ENCODE data around the gene USH2A. TPM values are rescaled to one million over a fixed set of nuclear protein-coding genes. Genes with fewer than 3 reads are reported as not detected.

The USH2A gene
- total RNA-seq, 2 donors from 2014 or later: 0.62 to 3.1 TPM

- Histone ChIP-seq H3K9me3 (ENCODE audit: control insufficient read depth, low read length) (no peaks in the 10 kb centered on the region), H3K4me1 (ENCODE audit: control insufficient read depth, insufficient read depth, low read length) (no peaks in the 10 kb centered on the region), H3K9ac (ENCODE audit: extremely low read depth, low read length, poor library complexity, severe bottlenecking) (no peak overlapping the region), H3K27ac (ENCODE audit: low read depth, low read length) (no peak overlapping the region), H3K4me3 (ENCODE audit: low read length) (no peak overlapping the region), H3K27me3 (ENCODE audit: control insufficient read depth, insufficient read depth, low read length, poor library complexity, severe bottlenecking) (no peaks in the 10 kb centered on the region), H3K36me3 (ENCODE audit: control insufficient read depth, insufficient read depth, low read length) (no peaks in the 10 kb centered on the region)
- Mint-ChIP-seq H3K9me3 (no peaks in the 10 kb centered on the region), H3K36me3 (ENCODE audit: low read depth) (no peaks in the 10 kb centered on the region), H3K27ac (no peak overlapping the region), H3K27me3 (ENCODE audit: insufficient read depth) (no peaks in the 10 kb centered on the region), H3K4me3 (no peak overlapping the region), H3K4me1 (no peaks in the 10 kb centered on the region)
- no peak for DNase-seq
- 88% methylated on average over 1 of the region's 1 CpG; no CpG with 5 or more reads in 1 of the 2 experiments for WGBS, 2 experiments (ENCODE audit: insufficient coverage in 1 of 2, insufficient read length in 1 of 2)
- TF ChIP-seq CTCF (conservative IDR thresholded peaks at IDR 0.05): no peak
Measured at GRCh38 chr1:215748431-215748830, 674.8 kb downstream of the USH2A start.

DNA sequence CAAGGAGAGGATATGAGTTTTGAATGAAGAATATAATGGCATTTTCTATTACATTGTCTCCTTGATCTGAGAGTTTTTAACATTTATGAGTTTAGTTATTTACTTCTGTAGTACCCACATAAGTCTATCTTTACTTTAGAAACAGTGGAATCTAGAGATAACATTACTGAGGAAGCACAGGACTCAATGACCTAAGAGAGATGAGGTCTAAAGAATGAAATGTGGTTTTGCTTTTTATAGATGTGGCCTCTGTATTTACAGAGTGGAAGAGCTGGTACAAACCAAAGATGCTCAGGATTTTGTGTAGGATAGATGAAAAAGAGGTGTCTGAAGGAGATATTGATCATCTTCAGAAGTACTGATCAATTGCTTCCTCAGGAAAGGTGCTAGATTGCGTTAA lies 678.8 kb downstream of the USH2A start:
- no peak overlapping the region for H3K4me3 Mint-ChIP-seq
- no peaks in the 10 kb centered on the region for H3K36me3 ChIP-seq (ENCODE audit: control insufficient read depth, insufficient read depth, low read length)
- no peaks in the 10 kb centered on the region for H3K27me3 ChIP-seq (ENCODE audit: control insufficient read depth, insufficient read depth, low read length, poor library complexity, severe bottlenecking)
- H3K27ac Mint-ChIP-seq: no peak overlapping the region
- TF ChIP-seq CTCF (conservative IDR thresholded peaks at IDR 0.05): no peak
- no peaks in the 10 kb centered on the region for H3K4me1 Mint-ChIP-seq
- H3K9ac ChIP-seq (ENCODE audit: extremely low read depth, low read length, poor library complexity, severe bottlenecking): no peak overlapping the region
- H3K27me3 Mint-ChIP-seq (ENCODE audit: insufficient read depth): no peaks in the 10 kb centered on the region
- no peak overlapping the region for H3K27ac ChIP-seq (ENCODE audit: low read depth, low read length)
- no peaks in the 10 kb centered on the region for H3K4me1 ChIP-seq (ENCODE audit: control insufficient read depth, insufficient read depth, low read length)
- no peak overlapping the region for H3K4me3 ChIP-seq (ENCODE audit: low read length)
- H3K9me3 Mint-ChIP-seq: no peaks in the 10 kb centered on the region
- DNase-seq: no peak
- H3K9me3 ChIP-seq (ENCODE audit: control insufficient read depth, low read length): no peaks in the 10 kb centered on the region
- no peaks in the 10 kb centered on the region for H3K36me3 Mint-ChIP-seq (ENCODE audit: low read depth)
- WGBS, 2 experiments (ENCODE audit: insufficient coverage in 1 of 2, insufficient read length in 1 of 2): 100% methylated on average over 1 of the region's 1 CpG; no CpG with 5 or more reads in 1 of the 2 experiments

DNA sequence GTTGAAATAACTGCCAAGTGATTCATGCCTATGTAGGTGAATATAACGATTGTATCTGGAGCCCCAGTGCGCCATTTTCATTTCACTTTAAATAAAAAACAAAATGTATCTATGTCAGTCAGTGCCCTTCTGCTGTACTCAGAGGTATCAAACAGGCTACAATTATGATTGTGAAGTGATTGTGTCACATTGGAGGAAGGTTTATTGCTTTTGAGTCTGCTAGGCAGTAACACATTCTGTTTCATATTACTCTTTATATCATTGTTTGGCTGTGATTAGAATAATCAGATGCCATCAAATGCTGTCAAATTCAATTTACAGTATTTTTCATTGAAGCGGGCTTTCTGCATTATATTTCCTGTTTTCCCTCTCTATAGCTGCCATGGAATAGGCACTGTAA lies 684.2 kb downstream of the USH2A start:
- Histone ChIP-seq H3K4me3 (ENCODE audit: low read length) (no peak overlapping the region), H3K36me3 (ENCODE audit: control insufficient read depth, insufficient read depth, low read length) (no peaks in the 10 kb centered on the region), H3K9me3 (ENCODE audit: control insufficient read depth, low read length) (no peaks in the 10 kb centered on the region), H3K27me3 (ENCODE audit: control insufficient read depth, insufficient read depth, low read length, poor library complexity, severe bottlenecking) (no peaks in the 10 kb centered on the region), H3K9ac (ENCODE audit: extremely low read depth, low read length, poor library complexity, severe bottlenecking) (no peak overlapping the region), H3K27ac (ENCODE audit: low read depth, low read length) (no peak overlapping the region), H3K4me1 (ENCODE audit: control insufficient read depth, insufficient read depth, low read length) (no peaks in the 10 kb centered on the region)
- Mint-ChIP-seq H3K27me3 (ENCODE audit: insufficient read depth) (no peaks in the 10 kb centered on the region), H3K4me1 (no peaks in the 10 kb centered on the region), H3K36me3 (ENCODE audit: low read depth) (peaks cover 3% of the 10 kb centered on the region), H3K4me3 (no peak overlapping the region), H3K9me3 (peaks cover 8% of the 10 kb centered on the region), H3K27ac (no peak overlapping the region)
- DNase-seq: no peak
- TF ChIP-seq CTCF (conservative IDR thresholded peaks at IDR 0.05): no peak
- 84 to 89% methylated on average over 1 to 3 of the region's 3 CpGs for WGBS, 2 experiments (ENCODE audit: insufficient coverage in 1 of 2, insufficient read length in 1 of 2)

Measured in endodermal cell (in vitro differentiated cells).